Type B pancreatic cell (in vitro differentiated cells): ENCODE measurements around the gene TBC1D5. TPM values are rescaled to one million over a fixed set of nuclear protein-coding genes. Genes with fewer than 3 reads are reported as not detected.

Experiments used
- DNase-seq: peaks from one replicate; pipeline ENCODE4 v3.0.0; 2021; ENCODE audit warnings: mixed read lengths; ENCODE audit not compliant: unreplicated experiment; ENCODE audit errors: extremely low spot score
- H3K27ac Mint-ChIP-seq: 2 replicates; pipeline ENCODE4 v1.8.0; 2021; ENCODE audit warnings: mild to moderate bottlenecking, mixed read lengths
- H3K27me3 Mint-ChIP-seq: 2 replicates; pipeline ENCODE4 v1.8.0; 2021; ENCODE audit warnings: mixed read lengths
- H3K36me3 Mint-ChIP-seq: 2 replicates; pipeline ENCODE4 v1.8.0; 2021; ENCODE audit warnings: mixed read lengths
- H3K4me1 Mint-ChIP-seq: one replicate; pipeline ENCODE4 v1.8.0; 2021; ENCODE audit warnings: mixed read lengths; ENCODE audit not compliant: unreplicated experiment
- H3K4me3 Mint-ChIP-seq: 2 replicates; pipeline ENCODE4 v1.8.0; 2021; ENCODE audit warnings: mild to moderate bottlenecking, mixed read lengths
- H3K9me3 Mint-ChIP-seq: 2 replicates; pipeline ENCODE4 v1.8.0; 2021; ENCODE audit warnings: mixed read lengths
- CTCF ChIP-seq: fragments of 200-600 bp; sonication (generic); conservative IDR thresholded peaks from 2 replicates; pipeline ENCODE4 v1.5.0; 2021; ENCODE audit warnings: antibody characterized with exemption, mild to moderate bottlenecking
- total RNA-seq: library from RNA; stranded (reverse); gene quantifications from 2 replicates; pipeline ENCODE4 v1.2.1, GENCODE V29; 2021; ENCODE audit warnings: low replicate concordance

Gene TBC1D5
- total RNA-seq, 1 donor from 2014 or later, result 48.7 TPM

- Mint-ChIP-seq H3K27ac (no peak overlapping the region), H3K27me3 (no peaks in the 10 kb centered on the region), H3K9me3 (no peaks in the 10 kb centered on the region), H3K36me3 (peaks cover 6% of the 10 kb centered on the region), H3K4me1 (no peaks in the 10 kb centered on the region), H3K4me3 (no peak overlapping the region)
- TF ChIP-seq CTCF, result peak; percentile 86
- no peak for DNase-seq
Measured at GRCh38 chr3:17645074-17645698, 97.2 kb downstream of the TBC1D5 start.

- Mint-ChIP-seq H3K36me3 (peaks cover 6% of the 10 kb centered on the region), H3K27me3 (no peaks in the 10 kb centered on the region), H3K9me3 (no peaks in the 10 kb centered on the region), H3K27ac (no peak overlapping the region), H3K4me1 (peaks cover 5% of the 10 kb centered on the region), H3K4me3 (no peak overlapping the region)
- no peak for TF ChIP-seq CTCF
- DNase-seq, result no peak
Measured at GRCh38 chr3:17643691-17644090, 98.7 kb downstream of the TBC1D5 start.

GRCh38 chr3:17642474-17642873 lies 100.0 kb downstream of the TBC1D5 start:
- Mint-ChIP-seq H3K9me3 (no peaks in the 10 kb centered on the region), H3K27ac (no peak overlapping the region), H3K4me3 (no peak overlapping the region), H3K27me3 (no peaks in the 10 kb centered on the region), H3K36me3 (peaks cover 6% of the 10 kb centered on the region), H3K4me1 (peaks cover 5% of the 10 kb centered on the region)
- DNase-seq, result no peak
- no peak for TF ChIP-seq CTCF

- no peaks in the 10 kb centered on the region for H3K9me3 Mint-ChIP-seq
- H3K27ac Mint-ChIP-seq, result no peak overlapping the region
- H3K4me3 Mint-ChIP-seq, result no peak overlapping the region
- H3K36me3 Mint-ChIP-seq, result peaks cover 6% of the 10 kb centered on the region
- no peaks in the 10 kb centered on the region for H3K27me3 Mint-ChIP-seq
- peaks cover 5% of the 10 kb centered on the region for H3K4me1 Mint-ChIP-seq
- no peak for DNase-seq
- TF ChIP-seq CTCF, result no peak
Measured at GRCh38 chr3:17640466-17640865, 102.0 kb downstream of the TBC1D5 start.

GRCh38 chr3:17639765-17640164 lies 102.7 kb downstream of the TBC1D5 start:
- Mint-ChIP-seq H3K9me3 (no peaks in the 10 kb centered on the region), H3K4me3 (no peak overlapping the region), H3K27ac (no peak overlapping the region), H3K4me1 (peaks cover 5% of the 10 kb centered on the region), H3K36me3 (peaks cover 6% of the 10 kb centered on the region), H3K27me3 (no peaks in the 10 kb centered on the region)
- DNase-seq, result no peak
- TF ChIP-seq CTCF, result no peak

- H3K9me3 Mint-ChIP-seq, result no peaks in the 10 kb centered on the region
- peaks cover 5% of the 10 kb centered on the region for H3K4me1 Mint-ChIP-seq
- no peak for DNase-seq
- peaks cover 7% of the 10 kb centered on the region for H3K36me3 Mint-ChIP-seq
- no peaks in the 10 kb centered on the region for H3K27me3 Mint-ChIP-seq
- H3K27ac Mint-ChIP-seq, result no peak overlapping the region
- no peak overlapping the region for H3K4me3 Mint-ChIP-seq
- TF ChIP-seq CTCF, result no peak
Measured at GRCh38 chr3:17639257-17639656, 103.2 kb downstream of the TBC1D5 start.
